GM23338 (cell line): ENCODE results near the gene ITGB3. TPM values are rescaled to one million over a fixed set of nuclear protein-coding genes. Genes with fewer than 3 reads are reported as not detected.

Experiments used
- ATAC-seq: fragments of 200-7000 bp; cut with Tn5 transposase; 3 replicates; pipeline ENCODE4 v1.9.1; 2020
- DNase-seq: peaks from one replicate; pipeline ENCODE4 v3.0.0-alpha.2; 2015; ENCODE audit warnings: low spot score
- H2AFZ ChIP-seq: fragments of 200-600 bp; sonication (generic); 2 replicates; pipeline ENCODE4 v1.8.0; 2016; ENCODE audit warnings: antibody characterized with exemption, mild to moderate bottlenecking, moderate library complexity
- H3F3A ChIP-seq: fragments of 200-600 bp; sonication (generic); replicated peaks from 2 replicates; pipeline ENCODE4 v1.8.0; 2017; ENCODE audit warnings: antibody characterized with exemption, mixed run types, low read depth
- H3K27ac ChIP-seq: fragments of 200-600 bp; sonication (generic); 2 replicates; pipeline ENCODE4 v1.6.1; 2016; ENCODE audit warnings: low read depth
- H3K27me3 ChIP-seq: fragments of 200-600 bp; sonication (generic); 2 replicates; pipeline ENCODE4 v1.8.0; 2016; ENCODE audit warnings: mild to moderate bottlenecking, mixed run types, moderate library complexity; ENCODE audit not compliant: insufficient read depth
- H3K36me3 ChIP-seq: fragments of 200-600 bp; sonication (generic); 2 replicates; pipeline ENCODE4 v1.8.0; 2016; ENCODE audit warnings: mild to moderate bottlenecking; ENCODE audit not compliant: insufficient read depth
- H3K4me1 ChIP-seq: fragments of 200-600 bp; sonication (generic); 2 replicates; pipeline ENCODE4 v1.8.0; 2016; ENCODE audit warnings: mild to moderate bottlenecking, moderate library complexity; ENCODE audit not compliant: insufficient read depth
- H3K4me2 ChIP-seq: fragments of 200-600 bp; sonication (generic); 2 replicates; pipeline ENCODE4 v1.7.1; 2017; ENCODE audit warnings: mixed run types
- H3K4me3 ChIP-seq: fragments of 200-600 bp; sonication (generic); 2 replicates; pipeline ENCODE4 v1.6.1; 2016; ENCODE audit warnings: mixed run types
- H3K79me2 ChIP-seq: fragments of 200-600 bp; sonication (generic); replicated peaks from 2 replicates; pipeline ENCODE4 v1.8.0; 2017; ENCODE audit warnings: mild to moderate bottlenecking; ENCODE audit not compliant: insufficient read depth
- H3K9me2 ChIP-seq: fragments of 200-600 bp; sonication (generic); 2 replicates; pipeline ENCODE4 v1.8.0; 2017; ENCODE audit not compliant: insufficient read depth
- H4K20me1 ChIP-seq: fragments of 200-600 bp; sonication (generic); replicated peaks from 2 replicates; pipeline ENCODE4 v1.8.0; 2017; ENCODE audit warnings: mild to moderate bottlenecking; ENCODE audit not compliant: insufficient read depth
- H3K27ac Mint-ChIP-seq: 2 replicates; pipeline ENCODE4 v1.8.0; 2020; ENCODE audit warnings: inconsistent platforms, mild to moderate bottlenecking, moderate library complexity, mixed read lengths
- H3K27me3 Mint-ChIP-seq: 3 replicates; pipeline ENCODE4 v1.8.0; 2022; ENCODE audit warnings: low read depth, mild to moderate bottlenecking, moderate library complexity, mixed read lengths, inconsistent platforms; ENCODE audit not compliant: insufficient read depth, poor library complexity
- H3K36me3 Mint-ChIP-seq: 3 replicates; pipeline ENCODE4 v1.8.0; 2021; ENCODE audit warnings: low read depth, mild to moderate bottlenecking, inconsistent platforms, moderate library complexity, mixed read lengths
- H3K4me1 Mint-ChIP-seq: 3 replicates; pipeline ENCODE4 v1.8.0; 2020; ENCODE audit warnings: mild to moderate bottlenecking, inconsistent platforms, mixed read lengths
- H3K4me3 Mint-ChIP-seq: 3 replicates; pipeline ENCODE4 v1.8.0; 2021; ENCODE audit warnings: moderate library complexity, mild to moderate bottlenecking, inconsistent platforms, mixed read lengths
- H3K9me3 Mint-ChIP-seq: 3 replicates; pipeline ENCODE4 v1.8.0; 2020; ENCODE audit warnings: moderate library complexity, mild to moderate bottlenecking, inconsistent platforms, mixed read lengths
- CREB1 ChIP-seq: fragments of 250-450 bp; sonication (Bioruptor Pico); IDR thresholded peaks from 2 replicates; pipeline ENCODE4 v1.5.0; 2020; ENCODE audit warnings: low read depth, mild to moderate bottlenecking, moderate library complexity
- CTCF ChIP-seq, 2 experiments: fragments of 200-600 bp in 1 of 2; sonication (generic) in 1 of 2; conservative IDR thresholded peaks; 2 replicates each; pipeline versions ENCODE4 v1.5.1 to v1.6.1; 2016 to 2017; ENCODE audit warnings: antibody characterized with exemption in 2 of 2, low read depth in 2 of 2, mild to moderate bottlenecking in 2 of 2, moderate library complexity in 1 of 2
- ETS1 ChIP-seq: IDR thresholded peaks from 2 replicates; pipeline ENCODE4 v1.6.1; 2016; ENCODE audit warnings: antibody characterized with exemption
- EZH2phosphoT487 ChIP-seq: fragments of 200-600 bp; sonication (generic); IDR thresholded peaks from one replicate; pipeline ENCODE4 v1.8.1; 2018; ENCODE audit warnings: antibody characterized with exemption; ENCODE audit not compliant: unreplicated experiment
- JUNB ChIP-seq: IDR thresholded peaks from one replicate; pipeline ENCODE4 v1.6.1; 2016; ENCODE audit warnings: antibody characterized with exemption; ENCODE audit not compliant: unreplicated experiment
- NANOG ChIP-seq: IDR thresholded peaks from 2 replicates; pipeline ENCODE4 v1.6.1; 2016; ENCODE audit warnings: antibody characterized with exemption, borderline replicate concordance
- POLR2AphosphoS5 ChIP-seq: IDR thresholded peaks from 2 replicates; pipeline ENCODE4 v1.6.1; 2016; ENCODE audit warnings: antibody characterized with exemption, low read depth
- REST ChIP-seq: IDR thresholded peaks from one replicate; pipeline ENCODE4 v1.6.1; 2018; ENCODE audit warnings: antibody characterized with exemption; ENCODE audit not compliant: unreplicated experiment
- STAT1 ChIP-seq: IDR thresholded peaks from one replicate; pipeline ENCODE4 v1.6.1; 2016; ENCODE audit warnings: antibody characterized with exemption; ENCODE audit not compliant: unreplicated experiment
- ZNF114 ChIP-seq: fragments of 250-450 bp; sonication (Bioruptor Pico); IDR thresholded peaks from 2 replicates; pipeline ENCODE4 v1.5.0; 2020; ENCODE audit warnings: mild to moderate bottlenecking, moderate library complexity
- ZNF331 ChIP-seq: fragments of 250-450 bp; sonication (Bioruptor Pico); IDR thresholded peaks from 2 replicates; pipeline ENCODE4 v1.5.0; 2020; ENCODE audit warnings: low read depth, mild to moderate bottlenecking, moderate library complexity
- ZNF462 ChIP-seq: fragments of 250-450 bp; sonication (Bioruptor Pico); IDR thresholded peaks from 2 replicates; pipeline ENCODE4 v1.5.0; 2020; ENCODE audit warnings: mild to moderate bottlenecking, moderate library complexity
- polyA plus RNA-seq: library from polyadenylated mRNA; unstranded; fragments of >200 nt; fragmentation: Nextera tagmentation; extraction: Ambion mirVana; gene quantifications from 2 replicates; pipeline ENCODE4 v1.2.1, GENCODE V29; 2016
- total RNA-seq: library from RNA; depleted of rRNA; stranded (reverse); fragments of >200 nt; shearing (Covaris generic); gene quantifications from 2 replicates; pipeline ENCODE4 v1.2.3, GENCODE V29; 2014

Gene ITGB3
- total and polyA plus RNA-seq, 2 experiments from 2014 or later = 0.52 TPM; not detected in 1

GRCh38 chr17:47232465-47232864 is 21.2 kb upstream of the ITGB3 start (continued):
- TF ChIP-seq ZNF462 (no peak), POLR2AphosphoS5 (no peak), EZH2phosphoT487 (no peak), ETS1 (no peak), STAT1 (no peak), NANOG (no peak), ZNF331 (CRISPR knock-in tag) (no peak), ZNF114 (CRISPR knock-in tag) (no peak)

- no peak overlapping the region for H3K27ac ChIP-seq
- H3K79me2 ChIP-seq = no peaks in the 10 kb centered on the region
- no peaks in the 10 kb centered on the region for H3K36me3 Mint-ChIP-seq
- no peak overlapping the region for H3K4me2 ChIP-seq
- peaks cover 6% of the 10 kb centered on the region for H3K27me3 Mint-ChIP-seq
- H3K4me3 Mint-ChIP-seq = no peak overlapping the region
- no peaks in the 10 kb centered on the region for H3K9me2 ChIP-seq
- ATAC-seq (no peak), DNase-seq (no peak)
- H3K4me1 ChIP-seq = no peaks in the 10 kb centered on the region
- H3K27me3 ChIP-seq = peaks cover under 1% of the 10 kb centered on the region; the same call in 1 of the 2 replicates
- H3K4me3 ChIP-seq = no peak overlapping the region
- peaks cover 2% of the 10 kb centered on the region; the same call in 2 of the 3 replicates for H3K4me1 Mint-ChIP-seq
- H3K27ac Mint-ChIP-seq = no peak overlapping the region
- no peaks in the 10 kb centered on the region for H3K36me3 ChIP-seq
- H2AFZ ChIP-seq = no peak overlapping the region
- no peaks in the 10 kb centered on the region for H3F3A ChIP-seq
- H4K20me1 ChIP-seq = no peaks in the 10 kb centered on the region
- peaks cover 3% of the 10 kb centered on the region; the same call in 2 of the 3 replicates for H3K9me3 Mint-ChIP-seq
- TF ChIP-seq ZNF114 (CRISPR knock-in tag) (no peak), REST (no peak), ETS1 (no peak), STAT1 (no peak), CREB1 (CRISPR knock-in tag) (no peak), JUNB (no peak), CTCF (conservative IDR thresholded peaks at IDR 0.05; ENCODE audit: low read depth in 2 of 2) (no peak)
These were observed 18.1 kb upstream of the ITGB3 start for GRCh38 chr17:47235506-47235905.
